Eye (tissue), 1 donor: Measurements from ENCODE around the gene MICA.
"Not testable (repeated sequence)": the region's sequence is repeated elsewhere in the genome, so short reads cannot be mapped to it uniquely, and the experiment has no call there.

Experiments
- DNase-seq: peaks from one replicate; pipeline ENCODE4 v3.0.0-alpha.2; 2015

MICA gene

GRCh38 chr6:31403283-31404060, at the start of gene MICA:
Gene MICA (plus strand): TSS chr6:31403595. CDS start chr6:31403633, 38 bp downstream.
- peak; percentile 91 for DNase-seq

GRCh38 chr6:31354158-31354863, 49.1 kb upstream of the MICA start:
- no peak for DNase-seq

- DNase-seq: no peak
Measured at GRCh38 chr6:31354864-31355582, 48.4 kb upstream of the MICA start.

- no peak for DNase-seq
Measured at GRCh38 chr6:31355583-31355948, 47.8 kb upstream of the MICA start.

- DNase-seq: peak; percentile 45
Measured at GRCh38 chr6:31356216-31356945, 47.0 kb upstream of the MICA start.

GRCh38 chr6:31356946-31357466, 46.4 kb upstream of the MICA start, which contains the start of gene HLA-B:
Gene HLA-B (minus strand): TSS chr6:31357179. CDS start chr6:31357158, 21 bp downstream.
- DNase-seq: peak; percentile 93

GRCh38 chr6:31357886-31358285, 45.5 kb upstream of the MICA start:
- peak; percentile 8 for DNase-seq

GRCh38 chr6:31358302-31358701, 45.1 kb upstream of the MICA start:
- DNase-seq: no peak

GRCh38 chr6:31359581-31359980, 43.8 kb upstream of the MICA start:
- DNase-seq: no peak

GRCh38 chr6:31362751-31363150, 40.6 kb upstream of the MICA start:
- DNase-seq: no peak

GRCh38 chr6:31363811-31364210, 39.6 kb upstream of the MICA start:
- DNase-seq: no peak

- no peak for DNase-seq
Measured at GRCh38 chr6:31365864-31366263, 37.5 kb upstream of the MICA start.

GRCh38 chr6:31366693-31367470, 36.5 kb upstream of the MICA start:
- peak; percentile 94 for DNase-seq

- no peak for DNase-seq
Measured at GRCh38 chr6:31368461-31368860, 34.9 kb upstream of the MICA start.

- DNase-seq: not testable (repeated sequence)
Measured at GRCh38 chr6:31374118-31374517, 29.3 kb upstream of the MICA start.

- no peak for DNase-seq
Measured at GRCh38 chr6:31375699-31376098, 27.7 kb upstream of the MICA start.

GRCh38 chr6:31377029-31377428, 26.4 kb upstream of the MICA start:
- DNase-seq: no peak

GRCh38 chr6:31378062-31378720, 25.2 kb upstream of the MICA start:
- DNase-seq: no peak

GRCh38 chr6:31378721-31379103, 24.7 kb upstream of the MICA start:
- no peak for DNase-seq

GRCh38 chr6:31379850-31380249, 23.5 kb upstream of the MICA start:
- DNase-seq: no peak

GRCh38 chr6:31381666-31382065, 21.7 kb upstream of the MICA start:
- no peak for DNase-seq
